ENCODE results near the gene NECAB2.

NECAB2 gene

DNA sequence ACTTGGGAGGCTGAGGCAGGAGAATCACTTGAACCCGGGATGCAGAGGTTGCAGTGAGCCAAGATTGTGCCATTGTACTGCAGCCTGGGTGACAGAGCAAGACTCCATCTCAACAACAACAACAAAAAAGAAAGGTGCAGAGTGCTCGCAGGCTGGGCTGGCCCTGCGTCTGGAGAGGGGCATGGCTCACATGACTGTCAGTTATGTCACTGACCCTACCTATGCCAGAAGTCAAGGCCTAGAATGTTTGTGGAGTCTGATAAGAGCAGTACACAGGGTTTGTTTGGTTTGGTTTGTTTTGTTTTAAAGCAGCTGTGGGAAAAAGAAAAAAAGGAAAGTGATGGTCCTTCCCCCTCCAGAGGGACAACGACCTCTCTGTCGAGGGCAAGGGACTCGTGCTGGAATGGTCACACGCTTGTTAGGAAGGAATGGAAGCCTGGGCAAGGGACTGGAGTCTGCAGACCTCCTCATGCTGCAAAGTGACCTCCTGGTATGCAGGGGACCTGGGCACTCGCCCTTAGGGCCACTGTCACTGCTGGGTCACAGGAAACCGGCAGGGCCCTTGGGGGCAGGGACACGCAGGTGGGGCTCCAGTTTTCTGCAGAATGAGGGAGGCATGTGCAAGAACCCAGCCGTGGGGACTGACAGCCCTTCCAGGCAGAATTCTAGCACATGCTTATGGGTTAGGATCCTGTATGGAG is 25.1 kb upstream of the NECAB2 start:
- TF ChIP-seq, protein P1, sequence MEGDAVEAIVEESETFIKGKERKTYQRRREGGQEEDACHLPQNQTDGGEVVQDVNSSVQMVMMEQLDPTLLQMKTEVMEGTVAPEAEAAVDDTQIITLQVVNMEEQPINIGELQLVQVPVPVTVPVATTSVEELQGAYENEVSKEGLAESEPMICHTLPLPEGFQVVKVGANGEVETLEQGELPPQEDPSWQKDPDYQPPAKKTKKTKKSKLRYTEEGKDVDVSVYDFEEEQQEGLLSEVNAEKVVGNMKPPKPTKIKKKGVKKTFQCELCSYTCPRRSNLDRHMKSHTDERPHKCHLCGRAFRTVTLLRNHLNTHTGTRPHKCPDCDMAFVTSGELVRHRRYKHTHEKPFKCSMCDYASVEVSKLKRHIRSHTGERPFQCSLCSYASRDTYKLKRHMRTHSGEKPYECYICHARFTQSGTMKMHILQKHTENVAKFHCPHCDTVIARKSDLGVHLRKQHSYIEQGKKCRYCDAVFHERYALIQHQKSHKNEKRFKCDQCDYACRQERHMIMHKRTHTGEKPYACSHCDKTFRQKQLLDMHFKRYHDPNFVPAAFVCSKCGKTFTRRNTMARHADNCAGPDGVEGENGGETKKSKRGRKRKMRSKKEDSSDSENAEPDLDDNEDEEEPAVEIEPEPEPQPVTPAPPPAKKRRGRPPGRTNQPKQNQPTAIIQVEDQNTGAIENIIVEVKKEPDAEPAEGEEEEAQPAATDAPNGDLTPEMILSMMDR (IDR thresholded peaks at IDR 0.05; ENCODE audit: low read depth, low read length, missing control alignments): no peak
- no peak overlapping the region for H3K4me3 ChIP-seq (ENCODE audit: low read depth, low read length)
- no peak for DNase-seq (ENCODE audit: low read depth)

DNA sequence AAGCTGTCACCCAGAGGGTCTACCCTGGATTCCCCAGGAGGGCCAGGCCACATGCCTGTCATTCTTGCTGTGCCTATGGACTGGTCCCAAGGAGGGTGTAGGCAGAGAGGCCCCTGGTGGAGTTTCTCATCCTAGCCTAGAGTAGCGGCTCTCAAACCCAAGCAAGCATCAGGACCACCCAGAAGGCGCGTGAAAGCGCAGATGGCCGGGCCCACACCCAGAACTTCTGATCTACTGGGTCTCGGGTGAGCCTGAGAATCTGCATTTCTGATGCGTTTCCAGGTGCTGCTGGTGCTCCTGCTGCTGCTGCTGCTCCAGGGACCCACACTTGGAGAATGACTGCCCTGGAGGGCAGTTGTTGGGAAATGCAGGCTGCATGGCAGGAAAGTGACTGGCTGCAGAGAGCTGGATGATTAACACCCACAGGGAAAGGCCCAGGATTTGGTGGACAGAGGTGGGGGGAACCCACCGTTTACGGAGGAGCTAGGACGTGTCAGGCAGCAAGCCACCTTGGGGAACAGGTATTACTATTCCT is 24.5 kb upstream of the NECAB2 start:
- no peak for DNase-seq (ENCODE audit: low read depth)
- TF ChIP-seq, protein P1 (IDR thresholded peaks at IDR 0.05; ENCODE audit: low read depth, low read length, missing control alignments): no peak
- H3K4me3 ChIP-seq (ENCODE audit: low read depth, low read length): no peak overlapping the region

DNA sequence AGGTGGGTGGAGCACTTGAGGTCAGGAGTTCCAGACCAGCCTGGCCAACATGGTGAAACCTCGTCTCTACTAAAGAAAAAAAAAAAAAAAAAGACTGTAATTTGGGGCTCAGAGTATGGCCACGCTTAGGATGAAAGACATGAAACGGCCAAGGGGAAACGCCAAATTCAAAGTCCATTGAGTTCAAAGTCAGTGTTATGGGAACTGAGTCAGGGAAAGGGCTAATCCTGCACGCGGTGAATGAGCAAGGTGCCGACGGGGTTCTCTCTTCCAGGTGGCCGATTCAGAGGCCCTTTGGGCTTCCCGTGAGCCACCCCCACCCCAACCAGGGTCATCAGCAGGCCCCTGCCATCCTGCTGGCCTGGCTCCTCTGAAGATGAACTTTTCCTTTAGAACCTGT is 22.5 kb upstream of the NECAB2 start:
- TF ChIP-seq, protein P1 (IDR thresholded peaks at IDR 0.05; ENCODE audit: low read depth, low read length, missing control alignments): no peak
- no peak for DNase-seq (ENCODE audit: low read depth)
- H3K4me3 ChIP-seq (ENCODE audit: low read depth, low read length): no peak overlapping the region

DNA sequence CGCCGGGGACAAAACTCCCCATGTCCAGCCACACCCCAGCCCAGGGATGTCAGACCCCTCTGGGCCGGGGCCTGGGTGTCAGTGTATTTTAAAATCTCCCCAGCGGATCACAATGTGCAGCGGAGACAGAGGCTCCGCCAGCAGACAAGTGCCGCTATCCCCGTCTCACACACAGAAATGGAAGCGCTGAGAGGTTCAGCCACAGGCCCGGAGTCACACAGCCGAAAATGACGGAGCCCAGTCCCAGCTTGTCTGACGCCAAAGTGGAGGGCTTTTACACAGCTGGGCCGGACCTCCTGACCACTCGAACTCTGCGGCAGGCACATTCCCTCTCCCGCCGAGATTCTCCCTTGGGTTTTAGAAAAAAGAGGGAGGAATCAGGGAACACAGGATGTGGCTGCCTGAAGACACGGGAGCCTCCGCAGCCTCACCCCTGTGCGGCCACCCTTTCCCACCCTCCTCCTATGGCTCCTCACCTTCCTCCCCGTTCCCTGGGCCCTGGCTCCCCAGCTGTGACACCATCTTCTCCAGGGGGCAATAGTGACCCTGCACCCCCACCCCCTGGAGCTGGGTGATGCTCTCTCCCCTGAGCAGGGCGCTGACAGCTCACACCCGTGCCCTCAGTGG is 21.8 kb upstream of the NECAB2 start:
- H3K4me3 ChIP-seq (ENCODE audit: low read depth, low read length): no peak overlapping the region
- TF ChIP-seq, protein P1 (IDR thresholded peaks at IDR 0.05; ENCODE audit: low read depth, low read length, missing control alignments): no peak
- no peak for DNase-seq (ENCODE audit: low read depth)

DNA sequence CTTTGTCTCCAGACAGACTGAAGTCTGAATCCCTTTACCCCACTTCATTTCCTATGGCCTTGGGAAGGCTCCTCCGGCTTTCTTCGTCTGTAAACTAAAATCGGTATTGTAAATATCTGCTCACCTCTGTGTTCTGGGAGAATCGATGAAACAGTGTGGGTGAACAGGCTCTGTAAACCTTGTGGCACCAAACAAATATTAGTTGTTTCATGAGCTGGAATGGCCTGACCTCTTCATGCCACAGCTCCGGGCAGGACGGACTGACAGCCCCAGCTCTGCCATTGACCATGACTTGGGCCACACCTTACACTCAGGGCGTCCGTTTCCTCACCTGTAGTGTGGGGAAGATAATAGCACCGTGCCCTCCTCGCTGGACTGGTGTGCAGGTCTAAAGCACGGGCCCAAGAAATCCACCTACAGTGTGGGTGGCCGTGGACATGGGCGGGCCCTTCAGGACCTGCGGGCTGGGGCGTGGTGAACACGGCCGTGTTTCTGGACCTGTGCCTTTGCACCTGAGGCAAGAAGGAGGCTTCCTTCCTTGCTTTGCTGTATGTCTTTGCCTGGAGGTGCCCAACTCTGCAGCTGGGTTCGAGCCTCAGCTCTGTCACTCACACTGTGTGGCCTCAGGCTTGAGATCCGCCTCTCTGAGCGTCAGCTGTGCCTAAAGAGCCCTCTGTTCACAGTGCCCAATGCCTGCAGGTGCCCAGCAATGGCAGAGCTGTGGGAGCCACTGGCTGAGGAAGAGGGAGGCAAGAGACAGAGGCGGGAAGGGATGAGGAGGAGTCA is 21.1 kb upstream of the NECAB2 start:
- no peak overlapping the region for H3K4me3 ChIP-seq (ENCODE audit: low read depth, low read length)
- no peak for DNase-seq (ENCODE audit: low read depth)
- TF ChIP-seq, protein P1 (IDR thresholded peaks at IDR 0.05; ENCODE audit: low read depth, low read length, missing control alignments): no peak

DNA sequence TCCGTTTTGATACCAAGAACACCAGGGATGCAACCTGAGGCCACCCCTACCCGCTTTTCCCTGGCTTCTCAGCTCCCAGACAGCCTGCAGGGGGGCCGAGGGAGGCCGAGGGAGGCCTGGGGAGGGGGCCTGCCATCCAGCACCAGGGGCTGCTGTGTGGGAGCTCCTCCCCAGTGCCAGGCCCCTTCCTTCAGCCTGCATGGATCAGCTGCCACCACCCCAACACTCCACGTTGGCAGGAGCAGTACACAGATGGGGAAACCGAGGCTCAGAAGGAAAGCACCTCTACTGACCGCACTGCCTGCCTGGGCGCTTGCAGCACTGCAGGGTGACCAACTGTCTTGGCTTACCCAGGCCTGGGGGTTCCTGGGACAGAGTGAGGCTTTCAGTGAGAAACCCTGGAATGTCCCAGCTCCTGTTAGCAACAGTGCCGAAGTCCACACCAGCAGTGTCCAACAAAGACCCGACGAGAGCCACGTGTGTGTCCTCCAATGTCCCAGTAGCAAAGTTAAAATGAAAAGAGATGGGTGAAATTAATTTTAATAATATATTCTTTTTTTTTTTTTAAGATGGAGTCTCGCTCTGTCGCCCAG is 20.3 kb upstream of the NECAB2 start:
- TF ChIP-seq, protein P1 (IDR thresholded peaks at IDR 0.05; ENCODE audit: low read depth, low read length, missing control alignments): no peak
- no peak overlapping the region for H3K4me3 ChIP-seq (ENCODE audit: low read depth, low read length)
- no peak for DNase-seq (ENCODE audit: low read depth)
